Epithelial cell of esophagus (primary cell): ENCODE measurements around the gene OSBPL2.

ENCODE experiments used
- DNase-seq: peaks from one replicate; pipeline ENCODE4 v3.0.0; 2010; ENCODE audit warnings: low read depth
- H3K4me3 ChIP-seq: 2 replicates; pipeline ENCODE4 v1.5.1; 2011; ENCODE audit warnings: mild to moderate bottlenecking, low read length, control low read depth
- CTCF ChIP-seq: IDR thresholded peaks from 2 replicates; pipeline ENCODE4 v1.5.1; 2011; ENCODE audit warnings: low read depth, mild to moderate bottlenecking, low read length, control low read depth, inconsistent platforms; ENCODE audit not compliant: insufficient read depth; ENCODE audit errors: missing control alignments

The OSBPL2 gene

GRCh38 chr20:62288535-62289105 is 50.3 kb downstream of the OSBPL2 start:
- DNase-seq: no peak
- no peak for TF ChIP-seq CTCF
- H3K4me3 ChIP-seq: no peak overlapping the region

- no peak for DNase-seq
- no peak overlapping the region for H3K4me3 ChIP-seq
- TF ChIP-seq CTCF: no peak
Measured at GRCh38 chr20:62289131-62289530, 50.8 kb downstream of the OSBPL2 start.

GRCh38 chr20:62289898-62290297 is 51.6 kb downstream of the OSBPL2 start:
- DNase-seq: no peak
- TF ChIP-seq CTCF: no peak
- no peak overlapping the region for H3K4me3 ChIP-seq

GRCh38 chr20:62291251-62292066 is 53.1 kb downstream of the OSBPL2 start:
- no peak for DNase-seq
- H3K4me3 ChIP-seq: no peak overlapping the region
- no peak for TF ChIP-seq CTCF

- TF ChIP-seq CTCF: no peak
- H3K4me3 ChIP-seq: no peak overlapping the region
- DNase-seq: no peak
Measured at GRCh38 chr20:62292108-62292507, 53.8 kb downstream of the OSBPL2 start.

- TF ChIP-seq CTCF: no peak
- no peak for DNase-seq
- no peak overlapping the region for H3K4me3 ChIP-seq
Measured at GRCh38 chr20:62293111-62293784, 54.9 kb downstream of the OSBPL2 start.
